CD8-positive, alpha-beta memory T cell (primary cell): ENCODE data around the gene TXNRD2. TPM values are rescaled to one million over a fixed set of nuclear protein-coding genes. Genes with fewer than 3 reads are reported as not detected.

Experiments used
- CTCF ChIA-PET: fragments of 350-600 bp; sonication (Branson Sonifier 250); formaldehyde crosslinking; loops from one replicate; lab custom pipeline; 2021; ENCODE audit warnings: antibody characterized with exemption; lab: Charles Lee
- POLR2A ChIA-PET: fragments of 350-600 bp; sonication (Branson Sonifier 250); formaldehyde crosslinking; loops from one replicate; lab custom pipeline; 2021; ENCODE audit warnings: antibody characterized with exemption; lab: Charles Lee
- DNase-seq, 5 donors: peaks; one replicate each; pipeline versions ENCODE4 v3.0.0 to v3.0.0-alpha.2; 2020 to 2022; ENCODE audit warnings: mixed read lengths in 1 of 5
- H3K27ac ChIP-seq: one replicate; pipeline ENCODE4 v1.7.0; 2013; ENCODE audit warnings: low read depth, mild to moderate bottlenecking, low read length, moderate library complexity
- H3K27me3 ChIP-seq: 2 replicates; pipeline ENCODE4 v1.7.0; 2013; ENCODE audit warnings: low read length, mild to moderate bottlenecking; ENCODE audit not compliant: insufficient read depth, poor library complexity, severe bottlenecking
- H3K36me3 ChIP-seq: 2 replicates; pipeline ENCODE4 v1.7.0; 2013; ENCODE audit warnings: mild to moderate bottlenecking, low read length, moderate library complexity; ENCODE audit not compliant: insufficient read depth
- H3K4me1 ChIP-seq: 2 replicates; pipeline ENCODE4 v1.7.0; 2013; ENCODE audit warnings: mild to moderate bottlenecking, low read length, moderate library complexity; ENCODE audit not compliant: insufficient read depth
- H3K4me3 ChIP-seq: 2 replicates; pipeline ENCODE4 v1.7.0; 2013; ENCODE audit warnings: mild to moderate bottlenecking, low read length
- H3K9me3 ChIP-seq: 2 replicates; pipeline ENCODE4 v1.7.0; 2013; ENCODE audit warnings: mild to moderate bottlenecking, low read length
- H3K27ac Mint-ChIP-seq, 8 donors: one replicate each; pipeline ENCODE4 v1.8.0; 2020 to 2021; ENCODE audit warnings: mixed read lengths in 8 of 8, mild to moderate bottlenecking in 6 of 8, inconsistent platforms in 3 of 8, moderate library complexity in 3 of 8
- H3K27me3 Mint-ChIP-seq, 2 donors: one replicate each; pipeline ENCODE4 v1.8.0; 2020 to 2021; ENCODE audit warnings: mixed read lengths in 2 of 2, mild to moderate bottlenecking in 1 of 2, moderate library complexity in 1 of 2
- H3K36me3 Mint-ChIP-seq, 3 donors: one replicate each; pipeline ENCODE4 v1.8.0; 2020 to 2021; ENCODE audit warnings: mixed read lengths in 3 of 3, inconsistent platforms in 1 of 3, mild to moderate bottlenecking in 1 of 3
- H3K4me1 Mint-ChIP-seq, 3 donors: one replicate each; pipeline ENCODE4 v1.8.0; 2020 to 2021; ENCODE audit warnings: mixed read lengths in 3 of 3, inconsistent platforms in 1 of 3, mild to moderate bottlenecking in 1 of 3
- H3K4me3 Mint-ChIP-seq, 7 donors: one replicate each; pipeline ENCODE4 v1.8.0; 2020 to 2021; ENCODE audit warnings: mixed read lengths in 7 of 7, mild to moderate bottlenecking in 6 of 7, moderate library complexity in 4 of 7, inconsistent platforms in 2 of 7
- H3K9me3 Mint-ChIP-seq, 5 donors: one replicate each; pipeline ENCODE4 v1.8.0; 2020 to 2022; ENCODE audit warnings: mixed read lengths in 5 of 5, mild to moderate bottlenecking in 3 of 5, moderate library complexity in 2 of 5, inconsistent platforms in 1 of 5
- polyA plus RNA-seq: library from polyadenylated mRNA; unstranded; fragments of 300-500 nt; fragmentation: Illumina TruSeq; gene quantifications from one replicate; pipeline ENCODE4 v1.2.3, GENCODE V29; 2021
- total RNA-seq, 2 experiments: library from RNA; stranded (reverse); gene quantifications; one replicate each; pipeline ENCODE4 v1.2.3, GENCODE V29; 2021

The TXNRD2 gene
- total and polyA plus RNA-seq, 3 experiments from 2014 or later, result 13.8 to 27.9 (median 27.6) TPM

DNA sequence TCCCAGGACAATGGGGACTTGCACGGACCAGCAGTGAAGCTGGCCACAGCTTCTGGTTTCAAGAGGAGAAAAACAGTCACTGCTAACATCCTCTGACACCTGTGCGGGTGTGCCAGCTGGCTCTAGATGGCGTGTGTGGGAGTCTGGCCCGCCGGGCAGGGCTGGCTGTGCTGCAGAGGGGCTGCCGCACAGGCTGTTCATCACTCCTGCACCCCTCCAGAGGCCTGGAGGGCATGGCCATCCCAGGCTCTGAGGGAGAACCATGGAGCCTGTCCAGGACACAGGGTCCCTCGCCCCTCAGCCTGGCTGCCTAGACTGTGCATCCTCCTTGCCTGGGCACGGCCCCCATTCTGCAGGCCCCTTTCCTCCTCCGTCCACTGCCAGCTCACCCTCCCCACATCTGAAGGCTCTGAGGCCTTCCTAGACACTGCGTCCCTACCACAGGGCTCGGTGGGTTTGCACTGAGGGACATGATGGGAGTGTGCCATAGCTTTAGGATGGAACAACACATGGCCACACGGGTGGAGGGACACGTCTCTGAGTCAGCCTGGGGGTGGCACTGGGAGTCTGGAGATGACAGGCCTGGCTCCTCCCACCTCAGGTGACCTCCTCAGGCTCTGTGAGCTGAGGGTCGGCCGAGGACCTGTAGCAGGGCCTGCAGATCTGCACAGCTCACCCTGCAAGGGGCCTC, 44.8 kb downstream of the TXNRD2 start:
- Mint-ChIP-seq H3K9me3 (no peaks in the 10 kb centered on the region), H3K36me3 (peaks cover 0 to 27% (median 1%) of the 10 kb centered on the region in 3 donors), H3K27ac (peak overlapping the region in 2 of 8 donors; percentile 38 to 63), H3K4me1 (peaks cover 17 to 24% (median 21%) of the 10 kb centered on the region in 3 donors), H3K27me3 (no peaks in the 10 kb centered on the region), H3K4me3 (no peak overlapping the region)
- no peaks in the 10 kb centered on the region for H3K9me3 ChIP-seq
- ChIA-PET CTCF (interaction anchor here (1.2 to 1.7 kb wide), 2 partner anchors 14 to 166 kb away, joined by 3 to 8 read pairs; no protein-coding TSS in a partner anchor), POLR2A (no interaction called here)
- peaks cover 53% of the 10 kb centered on the region for H3K4me1 ChIP-seq
- no peak overlapping the region for H3K27ac ChIP-seq
- peak in 1 of 5 donors; percentile 48 for DNase-seq
- H3K4me3 ChIP-seq, result no peak overlapping the region
- no peaks in the 10 kb centered on the region for H3K36me3 ChIP-seq
- no peaks in the 10 kb centered on the region for H3K27me3 ChIP-seq

DNA sequence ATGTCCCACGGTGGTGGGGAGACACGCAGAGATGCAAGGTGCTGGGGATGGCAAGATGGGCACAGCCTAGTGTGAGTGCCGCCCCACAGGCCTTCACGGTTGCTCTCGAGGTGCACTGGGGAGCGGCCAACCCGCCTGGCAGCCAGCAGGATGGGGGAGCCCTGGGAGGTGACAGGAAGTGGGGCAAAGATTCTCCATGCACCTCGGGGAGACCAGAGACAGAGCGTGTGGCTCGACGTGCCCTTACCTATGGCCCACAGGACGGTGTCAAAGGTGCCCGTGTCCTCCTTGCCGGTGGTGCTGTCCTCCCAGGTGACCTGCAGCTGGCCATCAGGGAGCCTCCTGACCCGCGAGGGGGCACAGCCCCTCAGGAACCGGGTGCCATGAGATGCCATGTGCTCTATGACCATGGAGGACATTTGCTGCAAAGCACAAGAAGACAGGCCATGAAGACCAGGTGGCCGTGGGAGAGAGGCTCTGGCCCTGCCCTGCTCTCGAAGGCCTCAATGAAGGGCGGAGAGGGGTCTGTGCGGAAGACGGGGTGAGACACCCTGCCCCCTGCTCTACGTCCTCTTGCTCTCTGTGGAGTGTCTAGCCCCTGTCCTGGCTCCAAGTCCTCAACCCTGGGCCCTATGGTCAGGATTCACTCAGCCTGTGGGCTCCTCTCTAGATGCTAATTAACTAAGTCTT, 46.3 kb downstream of the TXNRD2 start:
- POLR2A ChIA-PET, result no interaction called here
- Histone ChIP-seq H3K27ac (no peak overlapping the region), H3K9me3 (no peaks in the 10 kb centered on the region), H3K4me1 (peaks cover 68% of the 10 kb centered on the region), H3K4me3 (no peak overlapping the region), H3K36me3 (no peaks in the 10 kb centered on the region), H3K27me3 (no peaks in the 10 kb centered on the region)
- H3K4me3 Mint-ChIP-seq, result no peak overlapping the region
- H3K27me3 Mint-ChIP-seq, result no peaks in the 10 kb centered on the region
- no peaks in the 10 kb centered on the region for H3K9me3 Mint-ChIP-seq
- H3K36me3 Mint-ChIP-seq, result peaks cover 0 to 23% (median 1%) of the 10 kb centered on the region in 3 donors
- peaks cover 27 to 36% (median 36%) of the 10 kb centered on the region in 3 donors for H3K4me1 Mint-ChIP-seq
- CTCF ChIA-PET, result interaction anchor here (1.6 kb wide), 1 partner anchor 9 kb away, joined by 4 read pairs; no protein-coding TSS in a partner anchor
- DNase-seq, result peak in 1 of 5 donors; percentile 39
- H3K27ac Mint-ChIP-seq, result peak overlapping the region in 2 of 8 donors; percentile 14 to 71

DNA sequence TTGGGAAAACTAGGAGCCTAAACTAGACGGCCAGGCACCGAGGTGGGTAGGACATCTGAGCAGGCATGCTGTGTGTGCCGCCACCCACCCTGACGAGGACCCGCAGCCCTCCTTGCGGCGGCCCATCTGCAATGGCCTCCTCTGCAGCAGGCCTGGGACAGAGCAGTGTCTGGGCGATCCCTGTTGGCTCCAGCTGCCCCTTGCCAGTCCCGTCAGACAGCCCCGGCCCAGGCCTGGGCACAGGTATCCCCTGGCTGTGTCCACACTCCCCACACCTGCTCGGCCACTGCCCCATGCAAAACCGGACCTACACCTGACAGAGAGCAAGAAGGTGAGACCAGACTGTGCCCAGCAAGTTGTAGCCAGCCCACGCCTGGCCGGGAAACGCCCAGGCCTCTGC, 48.3 kb downstream of the TXNRD2 start:
- peaks cover 0 to 15% (median 1%) of the 10 kb centered on the region in 3 donors for H3K36me3 Mint-ChIP-seq
- Histone ChIP-seq H3K4me3 (no peak overlapping the region), H3K36me3 (no peaks in the 10 kb centered on the region), H3K9me3 (no peaks in the 10 kb centered on the region), H3K27me3 (no peaks in the 10 kb centered on the region), H3K27ac (no peak overlapping the region), H3K4me1 (peaks cover 77% of the 10 kb centered on the region)
- ChIA-PET CTCF (no interaction called here), POLR2A (interaction anchor here (3.0 kb wide), 1 partner anchor 38 kb away, joined by 25 read pairs; the partner anchor contains the start of genes GNB1L and RTL10)
- no peak for DNase-seq
- peak overlapping the region in 7 of 8 donors; percentile 26 to 97 (median 95) for H3K27ac Mint-ChIP-seq
- no peaks in the 10 kb centered on the region for H3K9me3 Mint-ChIP-seq
- peaks cover 32 to 42% (median 41%) of the 10 kb centered on the region in 3 donors for H3K4me1 Mint-ChIP-seq
- no peaks in the 10 kb centered on the region for H3K27me3 Mint-ChIP-seq
- no peak overlapping the region for H3K4me3 Mint-ChIP-seq

DNA sequence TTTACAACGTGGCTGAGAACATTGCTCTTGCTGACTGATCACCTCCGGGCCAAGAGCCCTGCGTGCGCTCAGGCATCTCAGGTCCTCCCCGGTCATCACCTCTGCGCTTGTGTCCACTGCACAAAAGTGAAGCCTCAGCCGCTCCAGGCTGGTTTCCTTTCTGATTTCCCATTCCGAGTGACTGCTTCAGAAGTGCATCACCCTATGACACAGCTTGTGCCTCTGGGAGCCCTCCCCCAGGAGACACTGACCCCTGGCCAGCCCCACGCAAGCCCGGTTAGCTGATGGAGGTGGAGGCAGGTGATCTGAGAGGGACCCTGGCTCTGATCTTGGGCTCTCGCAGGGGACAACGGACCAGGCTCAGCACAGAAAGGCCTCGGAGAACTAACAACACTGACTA, 48.7 kb downstream of the TXNRD2 start:
- ChIA-PET POLR2A (interaction anchor here (3.0 kb wide), 1 partner anchor 38 kb away, joined by 25 read pairs; the partner anchor contains the start of genes GNB1L and RTL10), CTCF (interaction anchor here (1.7 kb wide), 2 partner anchors 38 to 162 kb away, joined by 10 to 12 read pairs; partner anchors contain the start of genes GNB1L and RTL10)
- Histone ChIP-seq H3K36me3 (no peaks in the 10 kb centered on the region), H3K27ac (no peak overlapping the region), H3K9me3 (no peaks in the 10 kb centered on the region), H3K4me3 (no peak overlapping the region), H3K4me1 (peaks cover 81% of the 10 kb centered on the region), H3K27me3 (no peaks in the 10 kb centered on the region)
- Mint-ChIP-seq H3K27me3 (no peaks in the 10 kb centered on the region), H3K4me3 (peak overlapping the region in 4 of 7 donors; percentile 46 to 84 (median 78)), H3K9me3 (no peaks in the 10 kb centered on the region), H3K4me1 (peaks cover 32 to 42% (median 41%) of the 10 kb centered on the region in 3 donors), H3K27ac (peak overlapping the region; percentile 88 to 99 (median 96)), H3K36me3 (peaks cover 0 to 15% (median 1%) of the 10 kb centered on the region in 3 donors)
- DNase-seq, result no peak

DNA sequence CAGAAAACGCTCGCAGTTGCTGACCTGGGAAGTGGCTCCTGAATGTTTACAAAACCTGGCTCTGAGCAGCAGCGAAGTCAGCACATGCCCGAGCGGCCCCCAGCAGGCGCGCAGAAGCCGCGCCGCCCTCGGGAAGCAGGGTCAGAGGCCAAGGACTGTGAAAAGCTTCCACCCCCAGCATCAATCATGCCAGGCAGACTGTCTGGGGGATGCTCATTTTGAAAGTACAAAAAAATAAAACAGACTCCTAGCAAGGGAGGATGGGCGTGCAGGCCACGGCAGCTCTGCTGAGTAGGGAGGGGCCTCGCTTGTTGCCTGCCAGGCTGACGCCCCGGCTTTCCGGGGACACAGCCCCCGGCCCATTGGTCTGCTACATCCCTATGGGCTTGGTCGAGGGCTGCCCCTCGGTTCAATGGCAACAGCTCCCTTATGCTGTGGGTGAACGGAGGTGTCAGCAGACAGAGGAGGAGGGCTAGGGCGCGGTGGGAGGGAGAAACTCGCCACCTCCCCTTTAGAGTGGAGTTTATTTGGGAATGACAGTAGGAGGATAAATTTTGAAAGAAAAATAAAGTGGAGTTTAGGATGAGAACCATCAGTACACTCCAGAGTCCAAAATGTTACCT, 49.2 kb downstream of the TXNRD2 start:
- CTCF ChIA-PET, result interaction anchor here (1.7 kb wide), 2 partner anchors 38 to 162 kb away, joined by 10 to 12 read pairs; partner anchors contain the start of genes GNB1L and RTL10
- Mint-ChIP-seq H3K27me3 (no peaks in the 10 kb centered on the region), H3K4me1 (peaks cover 32 to 45% (median 43%) of the 10 kb centered on the region in 3 donors)

DNA sequence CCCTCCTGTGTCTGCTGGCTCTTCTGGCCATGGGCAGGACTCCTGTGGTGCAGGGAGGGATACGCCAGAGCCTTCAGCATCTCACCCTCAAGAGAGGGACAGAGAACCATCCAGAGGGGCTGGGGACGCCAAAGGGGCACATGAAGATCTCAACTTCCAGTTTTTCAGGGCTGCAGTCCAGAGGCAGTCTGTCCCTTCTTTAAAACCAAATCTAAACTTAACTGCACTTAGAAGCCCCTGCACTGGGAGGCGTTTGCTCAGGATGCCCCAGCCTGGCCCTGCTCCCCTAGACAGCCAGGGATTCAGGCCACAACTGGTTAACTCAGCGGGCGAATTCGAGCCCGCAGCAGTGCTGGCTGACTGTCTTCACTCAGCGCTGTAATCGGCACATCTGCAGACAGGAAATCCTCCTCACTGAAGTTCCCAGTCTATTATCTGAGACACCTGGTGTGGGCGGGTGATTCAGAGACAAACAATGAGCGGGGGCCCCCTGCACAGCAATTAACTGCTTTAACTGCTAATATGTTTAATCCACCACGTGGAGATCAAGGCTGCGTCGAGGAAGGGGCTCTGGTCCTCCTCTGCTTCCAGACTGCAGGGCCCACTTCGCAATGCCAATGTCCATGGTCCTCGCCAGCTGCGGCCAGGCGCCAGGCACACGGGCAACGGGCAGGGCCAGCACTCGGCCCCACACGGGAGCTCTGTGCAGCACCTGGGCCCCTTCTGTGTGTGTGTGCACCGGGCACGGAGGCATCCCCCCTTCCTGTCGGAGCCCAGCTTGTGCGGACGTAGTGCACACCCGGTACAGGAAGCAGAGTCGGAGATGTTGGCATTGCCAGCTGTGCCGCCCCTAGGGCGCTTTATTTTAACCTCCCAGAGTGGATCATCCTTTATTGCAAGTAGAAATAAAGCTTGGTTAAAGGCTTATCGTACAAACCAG, 50.0 kb downstream of the TXNRD2 start:
- POLR2A ChIA-PET, result interaction anchor here (0.5 to 3.0 kb wide), 6 partner anchors 11 to 1363 kb away, joined by 3 to 25 read pairs (median 3); partner anchors contain the start of genes COMT, GNB1L, RTL10 and TXNRD2
- peak; percentile 45 to 88 (median 72) for DNase-seq
- H3K36me3 Mint-ChIP-seq, result peaks cover 0 to 7% (median 0%) of the 10 kb centered on the region in 3 donors
- Histone ChIP-seq H3K4me3 (peak overlapping the region; percentile 71), H3K27me3 (no peaks in the 10 kb centered on the region), H3K9me3 (no peaks in the 10 kb centered on the region), H3K36me3 (no peaks in the 10 kb centered on the region), H3K27ac (peak overlapping the region; percentile 63), H3K4me1 (peaks cover 88% of the 10 kb centered on the region)
- peak overlapping the region; percentile 88 to 99 (median 96) for H3K27ac Mint-ChIP-seq
- H3K9me3 Mint-ChIP-seq, result no peaks in the 10 kb centered on the region
- peak overlapping the region; percentile 77 to 91 (median 83) for H3K4me3 Mint-ChIP-seq
- H3K27me3 Mint-ChIP-seq, result no peaks in the 10 kb centered on the region
- CTCF ChIA-PET, result interaction anchor here (1.3 to 1.7 kb wide), 3 partner anchors 19 to 161 kb away, joined by 4 to 12 read pairs (median 10); partner anchors contain the start of genes GNB1L and RTL10
- H3K4me1 Mint-ChIP-seq, result peaks cover 39 to 53% (median 51%) of the 10 kb centered on the region in 3 donors

More for the DNA sequence above, 49.2 kb downstream of the TXNRD2 start:
- H3K4me3 ChIP-seq, result peak overlapping the region; percentile 71
- no peaks in the 10 kb centered on the region for H3K27me3 ChIP-seq
- H3K36me3 ChIP-seq, result no peaks in the 10 kb centered on the region
- Mint-ChIP-seq H3K9me3 (no peaks in the 10 kb centered on the region), H3K36me3 (peaks cover 0 to 12% (median under 1%) of the 10 kb centered on the region in 3 donors), H3K27ac (peak overlapping the region; percentile 88 to 99 (median 96)), H3K4me3 (peak overlapping the region; percentile 77 to 91 (median 83))
- peak overlapping the region; percentile 63 for H3K27ac ChIP-seq
- peaks cover 87% of the 10 kb centered on the region for H3K4me1 ChIP-seq
- POLR2A ChIA-PET, result interaction anchor here (0.6 to 3.0 kb wide), 5 partner anchors 12 to 1363 kb away, joined by 3 to 25 read pairs (median 3); partner anchors contain the start of genes COMT, GNB1L, RTL10 and TXNRD2
- H3K9me3 ChIP-seq, result no peaks in the 10 kb centered on the region
- peak in 4 of 5 donors; percentile 21 to 72 (median 44) for DNase-seq
